NCI-H345 (cell line): ENCODE results near the gene USP5.
A peak's percentile ranks its signal among the peaks of the same experiment; 100 is the strongest.
"Not testable (repeated sequence)": the region's sequence is repeated elsewhere in the genome, so short reads cannot be mapped to it uniquely, and the experiment has no call there.

Experiments
- DNase-seq: peaks from one replicate; lab custom pipeline; 2025; lab: John Stamatoyannopoulos, UW

Gene USP5

GRCh38 chr12:6840761-6841515 lies 11.0 kb upstream of the USP5 start, which contains the start of gene GNB3:
Gene GNB3 (plus strand): TSS chr12:6840925. CDS start chr12:6841288, 363 bp downstream.
- no peak for DNase-seq

GRCh38 chr12:6842075-6842474 lies 9.9 kb upstream of the USP5 start:
- DNase-seq: no peak

DNA sequence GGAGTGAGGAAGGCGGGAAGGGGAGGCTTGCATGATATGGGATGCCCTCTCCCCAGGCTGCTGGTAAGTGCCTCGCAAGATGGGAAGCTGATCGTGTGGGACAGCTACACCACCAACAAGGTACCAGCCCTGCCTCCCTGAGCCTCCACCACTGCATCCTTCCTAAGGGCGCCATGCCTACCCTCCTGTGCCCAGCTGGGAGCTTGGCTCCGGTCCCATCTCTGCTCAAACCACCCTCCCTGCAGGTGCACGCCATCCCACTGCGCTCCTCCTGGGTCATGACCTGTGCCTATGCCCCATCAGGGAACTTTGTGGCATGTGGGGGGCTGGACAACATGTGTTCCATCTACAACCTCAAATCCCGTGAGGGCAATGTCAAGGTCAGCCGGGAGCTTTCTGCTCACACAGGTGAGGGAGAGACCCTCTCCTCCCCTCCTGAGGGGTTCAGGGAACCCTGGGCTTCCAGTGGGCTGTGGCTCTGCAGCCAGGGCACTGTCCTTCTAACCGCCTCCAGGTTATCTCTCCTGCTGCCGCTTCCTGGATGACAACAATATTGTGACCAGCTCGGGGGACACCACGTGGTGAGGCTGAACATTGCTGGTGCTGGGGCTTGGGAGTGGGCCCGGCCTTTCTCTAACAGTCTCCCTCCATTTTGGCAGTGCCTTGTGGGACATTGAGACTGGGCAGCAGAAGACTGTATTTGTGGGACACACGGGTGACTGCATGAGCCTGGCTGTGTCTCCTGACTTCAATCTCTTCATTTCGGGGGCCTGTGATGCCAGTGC lies 8.6 kb upstream of the USP5 start:
- DNase-seq: no peak

DNA sequence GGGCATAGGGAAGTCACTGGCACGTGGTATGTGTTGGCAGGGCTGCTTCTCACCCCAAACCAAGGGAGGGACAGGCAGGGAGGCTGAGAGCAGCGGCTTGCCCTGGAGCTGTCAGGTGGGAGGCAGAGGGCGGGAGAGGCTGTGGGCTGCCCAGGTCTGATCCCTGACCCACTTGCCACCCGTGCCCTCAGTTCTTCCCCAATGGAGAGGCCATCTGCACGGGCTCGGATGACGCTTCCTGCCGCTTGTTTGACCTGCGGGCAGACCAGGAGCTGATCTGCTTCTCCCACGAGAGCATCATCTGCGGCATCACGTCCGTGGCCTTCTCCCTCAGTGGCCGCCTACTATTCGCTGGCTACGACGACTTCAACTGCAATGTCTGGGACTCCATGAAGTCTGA lies 6.6 kb upstream of the USP5 start:
- DNase-seq: no peak

GRCh38 chr12:6846316-6846869 lies 5.6 kb upstream of the USP5 start:
- DNase-seq: no peak

GRCh38 chr12:6847676-6848075 lies 4.3 kb upstream of the USP5 start:
- no peak for DNase-seq

DNA sequence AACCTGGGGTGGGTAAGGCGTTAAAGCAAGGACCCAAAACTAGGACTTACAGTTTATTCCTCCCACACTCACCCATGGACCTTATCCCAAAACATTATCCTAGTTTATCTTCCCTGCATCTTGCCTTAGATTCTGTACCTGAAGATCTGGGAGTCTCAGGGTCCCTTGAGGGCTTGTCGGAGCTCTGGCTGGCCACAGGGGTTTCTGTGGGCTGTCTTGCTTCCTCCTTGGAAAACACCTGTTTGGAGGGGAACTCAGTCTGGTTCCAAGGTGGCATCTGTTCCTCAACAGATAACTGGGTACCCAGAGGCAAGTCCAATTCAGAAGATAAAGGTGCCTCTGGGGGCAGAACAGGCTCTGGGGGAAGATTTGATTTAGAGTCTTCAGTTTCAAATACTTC lies 2.5 kb upstream of the USP5 start:
- no peak for DNase-seq

DNA sequence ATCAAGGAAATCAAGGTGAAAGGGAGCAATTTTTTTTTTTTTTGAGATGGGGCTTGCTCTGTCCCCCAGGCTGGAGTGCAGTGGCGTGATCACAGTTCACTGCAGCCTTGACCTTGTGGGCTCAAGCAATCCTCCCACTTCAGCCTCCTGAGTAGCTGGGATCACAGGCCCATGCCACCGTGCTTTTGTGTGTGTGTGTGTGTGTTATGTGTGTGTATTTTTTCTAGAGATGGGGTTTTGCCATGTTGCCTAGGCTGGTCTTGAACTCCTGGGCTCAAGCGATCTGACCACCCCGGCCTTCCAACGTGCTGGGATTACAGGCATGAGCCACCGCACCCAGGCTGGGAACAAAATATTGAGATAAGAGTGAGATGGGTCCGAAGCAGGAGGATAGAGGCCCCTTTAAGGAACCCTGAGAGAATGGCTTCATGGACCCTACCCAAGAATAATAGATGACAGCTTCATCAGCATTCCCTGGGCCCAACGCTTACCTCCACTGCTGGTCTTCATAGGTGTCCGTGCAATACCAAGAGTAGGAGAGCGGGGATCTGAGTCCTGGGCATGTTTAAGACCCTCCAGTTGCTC lies 1.9 kb upstream of the USP5 start:
- no peak for DNase-seq

DNA sequence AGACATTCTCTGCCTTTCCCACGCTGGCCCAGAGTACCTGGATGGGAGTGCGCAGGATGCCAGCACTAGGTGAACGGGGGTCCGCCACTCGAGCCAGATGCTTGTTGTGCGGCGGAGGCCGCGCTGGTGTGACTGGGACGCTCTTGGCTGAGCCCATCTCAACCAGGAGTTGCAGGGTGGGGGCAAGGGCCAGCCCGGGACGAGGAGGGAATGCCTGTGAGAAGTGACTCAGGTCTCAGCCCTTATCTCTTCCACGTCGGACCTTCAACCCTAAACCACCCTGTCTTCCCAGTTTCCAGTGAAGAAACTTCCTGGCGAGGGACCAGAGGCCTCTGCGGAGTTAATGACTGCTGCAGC lies 1.2 kb upstream of the USP5 start:
- DNase-seq: no peak

DNA sequence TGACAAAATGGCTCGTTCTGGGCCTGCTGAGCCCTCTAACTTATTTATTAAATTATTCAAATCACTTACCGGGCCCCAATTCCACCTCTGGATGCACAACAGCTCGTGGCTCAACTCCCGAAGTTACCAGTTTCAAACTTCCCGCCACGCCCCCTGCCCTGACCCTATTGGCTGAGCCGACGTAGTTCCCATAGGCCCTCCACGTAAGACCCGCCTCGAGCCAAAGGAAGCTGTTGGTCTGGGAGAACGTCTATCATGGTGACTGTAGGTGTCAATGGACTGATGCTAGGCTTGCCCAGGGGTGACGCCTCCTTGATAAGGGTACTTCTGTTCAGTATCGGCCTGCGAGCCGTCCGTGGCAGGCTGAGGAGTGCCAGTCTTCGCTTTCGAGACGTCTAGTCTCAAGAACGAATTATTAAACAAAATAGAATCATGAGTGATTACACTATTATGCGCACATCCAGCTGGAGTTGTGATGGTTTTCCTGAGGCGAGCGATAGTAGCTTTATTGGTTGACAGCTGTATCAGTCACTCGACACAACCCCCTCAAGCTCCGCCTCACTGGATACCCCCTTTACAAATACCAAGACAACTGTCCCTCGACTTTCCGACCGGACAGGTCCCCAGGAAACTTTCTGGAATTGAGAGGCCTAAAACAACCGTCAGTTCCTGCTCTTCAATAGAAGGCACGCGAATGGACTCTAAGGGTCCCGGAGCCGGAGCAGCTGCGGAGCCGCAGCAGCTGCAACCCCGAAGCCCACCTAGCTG lies 613 bp upstream of the USP5 start, which contains the start of gene CDCA3:
Gene CDCA3, minus strand, starts transcription at position 134 of the 768 bp plus-strand sequence. CDS start 334 bp downstream, outside the sequence.
- peak; percentile 99 for DNase-seq

- DNase-seq: peak; percentile 57
Observed at GRCh38 chr12:6852651-6853354, 853 bp downstream of the USP5 start.

- no peak for DNase-seq
Observed at GRCh38 chr12:6853626-6854025, 1.7 kb downstream of the USP5 start.

- DNase-seq: no peak
Observed at GRCh38 chr12:6854036-6854435, 2.1 kb downstream of the USP5 start.

GRCh38 chr12:6855322-6855721 lies 3.4 kb downstream of the USP5 start:
- DNase-seq: no peak

- no peak for DNase-seq
Observed at GRCh38 chr12:6858799-6859198, 6.8 kb downstream of the USP5 start.

DNA sequence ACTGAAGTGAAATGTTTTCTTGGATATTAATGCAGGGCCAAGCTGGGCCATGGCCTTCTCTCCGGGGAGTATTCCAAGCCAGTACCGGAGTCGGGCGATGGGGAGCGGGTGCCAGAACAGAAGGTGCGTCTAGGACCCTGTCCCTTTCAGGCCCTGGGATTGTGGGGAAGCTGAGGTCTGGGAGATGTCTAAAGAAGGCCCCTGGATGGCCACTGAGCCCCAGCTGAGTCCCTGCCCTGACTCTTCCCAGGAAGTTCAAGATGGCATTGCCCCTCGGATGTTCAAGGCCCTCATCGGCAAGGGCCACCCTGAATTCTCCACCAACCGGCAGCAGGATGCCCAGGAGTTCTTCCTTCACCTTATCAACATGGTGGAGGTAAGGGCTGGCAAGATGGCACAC lies 8.2 kb downstream of the USP5 start:
- no peak for DNase-seq

DNA sequence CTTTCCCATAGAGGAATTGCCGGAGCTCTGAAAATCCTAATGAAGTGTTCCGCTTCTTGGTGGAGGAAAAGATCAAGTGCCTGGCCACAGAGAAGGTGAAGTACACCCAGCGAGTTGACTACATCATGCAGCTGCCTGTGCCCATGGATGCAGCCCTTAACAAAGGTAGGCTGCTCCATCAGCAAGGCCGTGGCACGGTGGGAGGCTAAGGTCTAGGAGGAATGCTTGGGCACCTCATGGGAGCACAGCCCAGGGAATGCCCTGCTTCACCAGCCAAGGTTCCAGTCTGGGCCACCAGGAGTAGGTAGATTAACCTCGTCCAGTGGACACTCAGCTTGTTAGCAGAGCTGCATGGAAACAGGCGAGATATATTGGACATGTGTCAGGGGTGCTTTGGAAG lies 9.0 kb downstream of the USP5 start:
- no peak for DNase-seq

GRCh38 chr12:6861391-6861790 lies 9.4 kb downstream of the USP5 start:
- no peak for DNase-seq

GRCh38 chr12:6863033-6863432 lies 11.1 kb downstream of the USP5 start:
- no peak for DNase-seq

DNA sequence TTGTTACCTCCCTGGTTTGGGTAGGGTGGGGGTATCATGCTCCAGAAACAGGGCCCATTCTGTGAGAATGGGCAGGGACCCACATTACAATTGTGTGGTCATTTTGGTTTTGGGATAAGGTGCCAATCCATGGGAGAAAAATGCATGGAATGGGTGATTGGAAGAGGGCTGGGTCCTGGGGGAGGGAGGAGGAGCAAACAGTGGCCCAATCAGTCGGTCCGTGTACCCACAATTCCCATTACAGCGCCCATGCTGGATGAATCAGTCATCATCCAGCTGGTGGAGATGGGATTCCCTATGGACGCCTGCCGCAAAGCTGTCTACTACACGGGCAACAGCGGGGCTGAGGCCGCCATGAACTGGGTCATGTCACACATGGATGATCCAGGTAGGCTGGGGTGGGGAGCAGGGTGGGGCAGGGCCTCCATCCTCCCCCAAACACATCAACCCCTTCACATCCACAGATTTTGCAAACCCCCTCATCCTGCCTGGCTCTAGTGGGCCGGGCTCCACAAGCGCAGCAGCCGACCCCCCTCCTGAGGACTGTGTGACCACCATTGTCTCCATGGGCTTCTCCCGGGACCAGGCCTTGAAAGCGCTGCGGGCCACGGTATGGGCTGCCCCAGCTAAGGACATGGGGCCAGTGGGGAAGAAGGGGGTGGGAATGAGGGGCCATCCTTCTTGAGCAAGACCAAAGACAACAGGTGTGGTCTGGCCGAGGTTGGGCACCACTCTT lies 11.8 kb downstream of the USP5 start:
- DNase-seq: no peak

DNA sequence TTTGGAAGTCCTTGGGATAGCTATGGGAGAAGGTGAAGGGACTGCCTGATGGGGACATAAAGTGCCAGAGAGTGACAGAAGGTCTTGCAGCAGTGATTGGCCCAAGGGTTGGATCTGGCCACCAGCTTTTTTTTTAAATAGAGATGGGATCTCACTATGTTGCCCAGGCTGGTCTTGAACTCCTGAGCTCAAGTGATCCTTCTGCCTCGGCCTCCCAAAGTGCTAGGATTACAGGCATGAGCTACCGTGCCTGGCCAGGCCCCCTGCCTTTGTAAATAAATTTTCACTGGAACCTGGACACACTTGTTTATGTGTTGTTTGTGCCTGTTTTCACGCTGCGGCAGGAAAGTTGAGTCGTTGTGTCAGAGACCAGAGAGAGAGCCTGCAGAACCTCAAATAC lies 13.4 kb downstream of the USP5 start:
- DNase-seq: not testable (repeated sequence)
